Activated T-cell treated with anti-CD3 and anti-CD28 coated beads, Interleukin-2, amount 50 U/mL, for 72 hours (primary cell): ENCODE measurements around the gene TREML4. TPM values are rescaled to one million over a fixed set of nuclear protein-coding genes. Genes with fewer than 3 reads are reported as not detected.

Experiments
- ATAC-seq, 2 donors: fragments of 150-1000 bp; cut with Tn5 transposase; replicated peaks in 1 of 2; 2 replicates each; pipeline ENCODE4 v1.10.0; 2021; ENCODE audit warnings: moderate library complexity in 2 of 2, mild to moderate bottlenecking in 1 of 2
- DNase-seq, 2 donors: peaks; one replicate each; pipeline ENCODE4 v3.0.0; 2021 to 2022; ENCODE audit warnings: mixed read lengths in 1 of 2
- H3K27ac Mint-ChIP-seq: one replicate; pipeline ENCODE4 v1.8.0; 2022; ENCODE audit warnings: mild to moderate bottlenecking, moderate library complexity, mixed read lengths
- H3K27me3 Mint-ChIP-seq: one replicate; pipeline ENCODE4 v1.8.0; 2022; ENCODE audit warnings: low read depth, mixed read lengths
- H3K36me3 Mint-ChIP-seq, 2 donors: one replicate each; pipeline ENCODE4 v1.8.0; 2022; ENCODE audit warnings: mixed read lengths in 2 of 2, mild to moderate bottlenecking in 1 of 2; ENCODE audit not compliant: insufficient read depth in 2 of 2
- H3K4me1 Mint-ChIP-seq: one replicate; pipeline ENCODE4 v1.8.0; 2022; ENCODE audit warnings: low read depth, mixed read lengths
- H3K4me3 Mint-ChIP-seq, 2 donors: one replicate each; pipeline ENCODE4 v1.8.0; 2022; ENCODE audit warnings: mild to moderate bottlenecking in 2 of 2, mixed read lengths in 2 of 2, moderate library complexity in 2 of 2
- H3K9me3 Mint-ChIP-seq, 2 donors: one replicate each; pipeline ENCODE4 v1.8.0; 2022; ENCODE audit warnings: mixed read lengths in 2 of 2
- total RNA-seq, 2 donors: library from RNA; stranded (reverse); gene quantifications; one replicate each; pipeline ENCODE4 v1.2.3, GENCODE V29; 2022

Gene TREML4
- total RNA-seq, 2 donors from 2014 or later, result not detected

- Mint-ChIP-seq H3K27ac (no peak overlapping the region), H3K36me3 (no peaks in the 10 kb centered on the region), H3K9me3 (peaks cover 0 to 6% of the 10 kb centered on the region in 2 donors), H3K27me3 (no peaks in the 10 kb centered on the region), H3K4me3 (no peak overlapping the region), H3K4me1 (peaks cover 14% of the 10 kb centered on the region)
- ATAC-seq (no peak), DNase-seq (no peak)
Observed at GRCh38 chr6:41247288-41247865, 19.2 kb downstream of the TREML4 start.

GRCh38 chr6:41247882-41248705, 19.9 kb downstream of the TREML4 start:
- ATAC-seq (no peak), DNase-seq (no peak)
- Mint-ChIP-seq H3K4me1 (peaks cover 7% of the 10 kb centered on the region), H3K9me3 (peaks cover 0 to 6% of the 10 kb centered on the region in 2 donors), H3K4me3 (no peak overlapping the region), H3K27ac (no peak overlapping the region), H3K27me3 (no peaks in the 10 kb centered on the region), H3K36me3 (no peaks in the 10 kb centered on the region)

GRCh38 chr6:41252401-41253169, 24.4 kb downstream of the TREML4 start:
- Mint-ChIP-seq H3K36me3 (no peaks in the 10 kb centered on the region), H3K27me3 (no peaks in the 10 kb centered on the region), H3K4me1 (peaks cover 7% of the 10 kb centered on the region), H3K27ac (no peak overlapping the region), H3K9me3 (no peaks in the 10 kb centered on the region), H3K4me3 (no peak overlapping the region)
- no peak for ATAC-seq
- no peak for DNase-seq

GRCh38 chr6:41255110-41255509, 27.0 kb downstream of the TREML4 start:
- H3K36me3 Mint-ChIP-seq, result peaks cover 0 to 4% of the 10 kb centered on the region in 2 donors
- DNase-seq (no peak), ATAC-seq (no peak)
- no peaks in the 10 kb centered on the region for H3K27me3 Mint-ChIP-seq
- H3K27ac Mint-ChIP-seq, result no peak overlapping the region
- no peak overlapping the region for H3K4me3 Mint-ChIP-seq
- no peaks in the 10 kb centered on the region for H3K4me1 Mint-ChIP-seq
- peaks cover 3% of the 10 kb centered on the region in 2 donors for H3K9me3 Mint-ChIP-seq

GRCh38 chr6:41255638-41256246, 27.6 kb downstream of the TREML4 start:
- no peak overlapping the region for H3K27ac Mint-ChIP-seq
- ATAC-seq, result no peak
- DNase-seq, result no peak
- peaks cover 3 to 5% of the 10 kb centered on the region in 2 donors for H3K9me3 Mint-ChIP-seq
- peaks cover 0 to 5% of the 10 kb centered on the region in 2 donors for H3K36me3 Mint-ChIP-seq
- no peak overlapping the region for H3K4me3 Mint-ChIP-seq
- H3K27me3 Mint-ChIP-seq, result no peaks in the 10 kb centered on the region
- no peaks in the 10 kb centered on the region for H3K4me1 Mint-ChIP-seq

- Mint-ChIP-seq H3K9me3 (peaks cover 3 to 5% of the 10 kb centered on the region in 2 donors), H3K4me1 (no peaks in the 10 kb centered on the region), H3K27me3 (no peaks in the 10 kb centered on the region), H3K4me3 (no peak overlapping the region), H3K36me3 (peaks cover 1 to 9% of the 10 kb centered on the region in 2 donors), H3K27ac (no peak overlapping the region)
- ATAC-seq (no peak), DNase-seq (no peak)
Observed at GRCh38 chr6:41256383-41256782, 28.2 kb downstream of the TREML4 start.

GRCh38 chr6:41257369-41258195, 29.4 kb downstream of the TREML4 start:
- Mint-ChIP-seq H3K4me3 (no peak overlapping the region), H3K27me3 (no peaks in the 10 kb centered on the region), H3K4me1 (no peaks in the 10 kb centered on the region), H3K36me3 (peaks cover 5 to 13% of the 10 kb centered on the region in 2 donors), H3K27ac (no peak overlapping the region), H3K9me3 (peaks cover 5 to 6% of the 10 kb centered on the region in 2 donors)
- DNase-seq (no peak), ATAC-seq (no peak)

GRCh38 chr6:41258196-41258493, 30.0 kb downstream of the TREML4 start:
- no peak overlapping the region for H3K27ac Mint-ChIP-seq
- H3K27me3 Mint-ChIP-seq, result no peaks in the 10 kb centered on the region
- H3K9me3 Mint-ChIP-seq, result peaks cover 7 to 8% of the 10 kb centered on the region in 2 donors
- H3K4me1 Mint-ChIP-seq, result no peaks in the 10 kb centered on the region
- no peak for ATAC-seq
- no peak for DNase-seq
- peaks cover 6 to 15% of the 10 kb centered on the region in 2 donors for H3K36me3 Mint-ChIP-seq
- H3K4me3 Mint-ChIP-seq, result no peak overlapping the region

GRCh38 chr6:41262401-41262800, 34.3 kb downstream of the TREML4 start:
- Mint-ChIP-seq H3K4me3 (no peak overlapping the region), H3K9me3 (peaks cover 11 to 12% of the 10 kb centered on the region in 2 donors), H3K4me1 (no peaks in the 10 kb centered on the region)

GRCh38 chr6:41263267-41263666, 35.1 kb downstream of the TREML4 start:
- H3K36me3 Mint-ChIP-seq, result peaks cover 10 to 21% of the 10 kb centered on the region in 2 donors

More at GRCh38 chr6:41262401-41262800, 34.3 kb downstream of the TREML4 start:
- H3K27ac Mint-ChIP-seq, result no peak overlapping the region
- no peak for DNase-seq
- H3K27me3 Mint-ChIP-seq, result no peaks in the 10 kb centered on the region
- ATAC-seq, result no peak
- peaks cover 10 to 21% of the 10 kb centered on the region in 2 donors for H3K36me3 Mint-ChIP-seq

GRCh38 chr6:41266541-41266940, 38.4 kb downstream of the TREML4 start:
- no peak for ATAC-seq
- no peak overlapping the region for H3K4me3 Mint-ChIP-seq

More at GRCh38 chr6:41263267-41263666, 35.1 kb downstream of the TREML4 start:
- Mint-ChIP-seq H3K27me3 (no peaks in the 10 kb centered on the region), H3K4me1 (no peaks in the 10 kb centered on the region), H3K9me3 (peaks cover 11 to 12% of the 10 kb centered on the region in 2 donors), H3K4me3 (no peak overlapping the region), H3K27ac (no peak overlapping the region)
- no peak for ATAC-seq
- no peak for DNase-seq

GRCh38 chr6:41268478-41268877, 40.3 kb downstream of the TREML4 start:
- Mint-ChIP-seq H3K4me1 (peaks cover 6% of the 10 kb centered on the region), H3K27ac (no peak overlapping the region), H3K4me3 (no peak overlapping the region), H3K36me3 (peaks cover under 1 to 3% of the 10 kb centered on the region in 2 donors), H3K9me3 (peaks cover 1% of the 10 kb centered on the region in 2 donors), H3K27me3 (no peaks in the 10 kb centered on the region)
- ATAC-seq (no peak), DNase-seq (no peak)

More at GRCh38 chr6:41266541-41266940, 38.4 kb downstream of the TREML4 start:
- Mint-ChIP-seq H3K36me3 (peaks cover 8 to 12% of the 10 kb centered on the region in 2 donors), H3K27me3 (no peaks in the 10 kb centered on the region), H3K4me1 (no peaks in the 10 kb centered on the region), H3K27ac (no peak overlapping the region), H3K9me3 (peaks cover 6 to 9% of the 10 kb centered on the region in 2 donors)
- no peak for DNase-seq
